HT1080 (cell line): ENCODE results near the gene YIPF2. TPM values are rescaled to one million over a fixed set of nuclear protein-coding genes. Genes with fewer than 3 reads are reported as not detected.
"Not testable (repeated sequence)": the region's sequence is repeated elsewhere in the genome, so short reads cannot be mapped to it uniquely, and the experiment has no call there.

ENCODE experiments used
- DNase-seq: peaks from one replicate; pipeline ENCODE4 v3.0.0-alpha.2; 2015; ENCODE audit warnings: low read depth
- total RNA-seq: library from RNA; depleted of rRNA; stranded (reverse); fragments of >200 nt; shearing (Covaris generic); gene quantifications from 2 replicates; pipeline ENCODE4 v1.2.3, GENCODE V29; 2014; rRNA removed

Gene YIPF2
- total RNA-seq, 1 experiment from 2014 or later, result 65.3 TPM

DNA sequence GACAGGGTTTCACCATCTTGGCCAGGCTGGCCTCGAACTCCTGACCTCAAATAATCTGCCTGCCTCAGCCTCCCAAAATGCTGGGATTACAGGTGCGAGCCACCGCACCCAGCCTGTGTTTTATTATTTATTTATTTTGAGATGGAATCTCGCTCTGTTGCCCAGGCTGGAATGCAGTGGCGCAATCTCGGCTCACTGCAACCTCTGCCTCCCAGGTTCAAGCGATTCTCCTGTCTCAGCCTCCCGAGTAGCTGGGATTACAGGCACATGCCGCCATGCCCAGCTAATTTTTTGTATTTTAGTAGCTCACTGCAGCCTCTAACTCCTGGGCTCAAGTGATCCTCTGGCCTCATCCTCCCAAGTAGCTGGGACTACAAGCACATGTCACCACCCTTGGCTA is 50.8 kb downstream of the YIPF2 start:
- DNase-seq, result not testable (repeated sequence)

- peak; percentile 40 for DNase-seq
These were observed 51.8 kb downstream of the YIPF2 start for GRCh38 chr19:10876459-10877240.

GRCh38 chr19:10874024-10874423 is 54.4 kb downstream of the YIPF2 start:
- no peak for DNase-seq

DNA sequence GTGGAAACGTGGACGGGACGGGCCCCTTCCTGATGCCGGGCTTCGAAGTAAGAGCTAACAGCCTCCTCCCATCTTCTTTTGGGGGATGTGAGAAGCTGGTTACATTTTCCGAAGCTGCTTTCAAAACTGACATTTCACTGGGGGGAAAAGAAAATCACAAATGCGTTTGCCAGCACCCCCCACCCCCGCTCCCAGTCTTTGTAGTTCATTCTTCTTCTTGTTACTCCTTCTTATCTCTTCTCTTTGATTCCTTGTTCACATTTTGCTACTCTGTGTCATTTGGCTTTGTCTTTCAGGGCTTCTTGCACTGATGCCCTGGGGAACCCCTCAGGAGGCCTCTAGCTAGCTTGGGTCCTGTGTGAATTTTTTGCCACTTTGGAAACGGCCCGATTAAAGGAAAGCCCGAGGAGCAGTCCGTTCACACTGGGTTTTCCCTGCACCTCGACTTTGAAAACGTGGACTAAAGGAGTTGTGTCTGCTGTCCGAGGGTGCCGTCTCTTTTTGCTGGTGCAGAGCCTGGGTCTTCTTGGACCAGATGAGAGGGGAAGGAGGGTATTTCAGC is 55.8 kb downstream of the YIPF2 start:
- no peak for DNase-seq

Other genes with a start within 250 kb of the YIPF2 start
- 41.2 and 42.2 TPM in 2 replicates for gene QTRT1, start 227.2 kb downstream of the YIPF2 start, total RNA-seq
- 54.9 and 68.0 TPM in 2 replicates for gene DNM2, start 210.6 kb downstream of the YIPF2 start, total RNA-seq
- gene TMED1, start 92.4 kb downstream of the YIPF2 start, total RNA-seq, result 49.2 and 55.8 TPM in 2 replicates
- not detected in 2 replicates for gene C19orf38, start 80.2 kb downstream of the YIPF2 start, total RNA-seq
- gene CARM1, start 57.1 kb downstream of the YIPF2 start, total RNA-seq, result 33.8 and 47.1 TPM in 2 replicates
- gene TIMM29, start 172 bp upstream of the YIPF2 start, total RNA-seq, result 32.1 and 35.2 TPM in 2 replicates
- 96.3 and 106 TPM in 2 replicates for gene SMARCA4, start 32.4 kb upstream of the YIPF2 start, total RNA-seq
- gene LDLR, start 160.8 kb upstream of the YIPF2 start, total RNA-seq, result 53.6 and 67.8 TPM in 2 replicates
- gene SPC24, start 227.1 kb upstream of the YIPF2 start, total RNA-seq, result 112 and 122 TPM in 2 replicates